Pancreas (tissue), 10 donors: Measurements from ENCODE around the gene GPD1. TPM values are rescaled to one million over a fixed set of nuclear protein-coding genes. Genes with fewer than 3 reads are reported as not detected.
A peak's percentile ranks its signal among the peaks of the same experiment; 100 is the strongest.

ENCODE experiments used
- ATAC-seq, 4 donors: fragments of 200-7000 bp; cut with Tn5 transposase; one replicate each; pipeline versions ENCODE4 v1.8.0 to v1.9.1; 2020; ENCODE audit warnings: mild to moderate bottlenecking in 4 of 4, moderate library complexity in 4 of 4
- DNase-seq, 6 donors: peaks; one replicate each; pipeline ENCODE4 v3.0.0-alpha.2; 2020
- FAIRE-seq: peaks from 2 replicates; lab custom pipeline; 2012; peaks lifted over from hg19 to GRCh38; lab: Jason Lieb, UNC
- H3K27ac ChIP-seq, 4 donors: fragments of 200-600 bp; sonication (generic); 1 replicate in 3 of 4; 2 replicates in 1 of 4; pipeline versions ENCODE4 v1.5.0 to v1.8.0; 2020
- H3K27me3 ChIP-seq, 4 donors: fragments of 200-600 bp; one replicate each; pipeline ENCODE4 v1.8.0; 2021
- H3K36me3 ChIP-seq, 3 donors: fragments of 200-600 bp; sonication (generic) in 1 of 3; one replicate each; pipeline versions ENCODE4 v1.5.0 to v1.8.0; 2020 to 2021
- H3K4me1 ChIP-seq, 3 donors: fragments of 200-600 bp; one replicate each; pipeline ENCODE4 v1.8.0; 2021
- H3K4me3 ChIP-seq, 4 donors: fragments of 200-600 bp; sonication (generic) in 2 of 4; one replicate each; pipeline versions ENCODE4 v1.5.0 to v1.8.0; 2020 to 2021
- H3K9me3 ChIP-seq, 4 donors: fragments of 200-600 bp; one replicate each; pipeline ENCODE4 v1.8.0; 2021
- WGBS, 2 donors: extraction: QIAGEN DNeasy Blood & Tissue Kit; methylation state at CpG; one replicate each; pipeline ENCODE4 v1.1.7; 2013; 5-methylcytosine and 5-hydroxymethylcytosine counted together
- intact Hi-C, 3 donors: fragments of 100-400 bp; cut with DNase I; formaldehyde crosslinking; loops; one replicate each; pipeline versions ENCODE4 v1.11.1 to v1.14.2; 2022
- polyA plus RNA-seq, 2 donors: library from polyadenylated mRNA; stranded (reverse); fragments of 200-250 nt; gene quantifications; one replicate each; pipeline ENCODE4 v1.2.3, GENCODE V29; 2013
- total RNA-seq, 6 donors: library from RNA; stranded (reverse); fragmentation: NEBNext Ultra II Directional in 4 of 6; extraction: Animal tissue kit (Norgen Biotek cat#: 25700) in 4 of 6; gene quantifications; one replicate each; pipeline versions ENCODE4 v1.2.1 to v1.2.4, GENCODE V29; 2021 to 2023
- TF ChIP-seq, protein P1 (sequence below), 4 donors: fragments of 200-600 bp; sonication (generic) in 3 of 4; IDR thresholded peaks; one replicate each; pipeline versions ENCODE4 v1.5.0 to v1.8.0; 2021; ENCODE audit warnings: antibody characterized with exemption in 4 of 4
- donor health status: healthy with polysubstance abuse.
- donor health status: DM: no; HTN: no; CAD: no; lungs with moderate emphysema.
- donor health status: DM: no; HTN: no; CAD: no.
- donor health status: control.
- donor health status: control.
- donor health status: Bipolar disorder and iron deficiency.
- donor health status: DM: yes; HTN: yes; CAD: no.
- donor health status: DM: no; HTN: no; CAD: no.
- donor health status: DM: no; HTN: no; CAD: no.
- donor health status: DM: yes; HTN: yes; CAD: no.

GPD1 gene
- total and polyA plus RNA-seq, 8 donors = 0.75 to 14.2 (median 3.6) TPM

DNA sequence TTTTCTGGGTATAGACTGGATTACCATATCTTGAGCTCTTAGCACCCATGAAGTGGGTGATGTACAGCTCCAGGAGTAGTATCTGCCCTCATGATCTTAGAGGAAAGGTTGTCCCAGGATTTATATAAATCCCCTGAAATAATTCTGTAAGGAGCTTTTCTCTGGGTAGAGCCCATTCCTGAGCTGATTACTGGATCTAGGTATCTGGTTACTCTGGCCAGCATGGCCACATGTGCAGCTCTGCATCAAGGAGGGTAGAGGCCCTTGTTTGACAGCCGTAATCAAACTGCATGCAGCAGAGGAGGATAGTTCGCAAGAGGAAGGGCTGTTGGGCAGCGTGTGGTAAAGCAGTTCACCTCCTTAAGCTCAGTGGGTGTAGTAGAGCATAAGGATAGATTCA is 16.7 kb downstream of the GPD1 start:
- no peak for DNase-seq
- Histone ChIP-seq H3K4me3 (no peak overlapping the region), H3K4me1 (no peaks in the 10 kb centered on the region), H3K36me3 (peaks cover 0 to 5% (median 0%) of the 10 kb centered on the region in 3 donors), H3K27ac (no peak overlapping the region), H3K9me3 (no peaks in the 10 kb centered on the region), H3K27me3 (no peaks in the 10 kb centered on the region)
- no peak for FAIRE-seq
- no peak for ATAC-seq
- 90 to 97% methylated on average over 3 of the region's 3 CpGs for WGBS, 2 donors
- intact Hi-C loops = no loop called here
- TF ChIP-seq, protein P1, sequence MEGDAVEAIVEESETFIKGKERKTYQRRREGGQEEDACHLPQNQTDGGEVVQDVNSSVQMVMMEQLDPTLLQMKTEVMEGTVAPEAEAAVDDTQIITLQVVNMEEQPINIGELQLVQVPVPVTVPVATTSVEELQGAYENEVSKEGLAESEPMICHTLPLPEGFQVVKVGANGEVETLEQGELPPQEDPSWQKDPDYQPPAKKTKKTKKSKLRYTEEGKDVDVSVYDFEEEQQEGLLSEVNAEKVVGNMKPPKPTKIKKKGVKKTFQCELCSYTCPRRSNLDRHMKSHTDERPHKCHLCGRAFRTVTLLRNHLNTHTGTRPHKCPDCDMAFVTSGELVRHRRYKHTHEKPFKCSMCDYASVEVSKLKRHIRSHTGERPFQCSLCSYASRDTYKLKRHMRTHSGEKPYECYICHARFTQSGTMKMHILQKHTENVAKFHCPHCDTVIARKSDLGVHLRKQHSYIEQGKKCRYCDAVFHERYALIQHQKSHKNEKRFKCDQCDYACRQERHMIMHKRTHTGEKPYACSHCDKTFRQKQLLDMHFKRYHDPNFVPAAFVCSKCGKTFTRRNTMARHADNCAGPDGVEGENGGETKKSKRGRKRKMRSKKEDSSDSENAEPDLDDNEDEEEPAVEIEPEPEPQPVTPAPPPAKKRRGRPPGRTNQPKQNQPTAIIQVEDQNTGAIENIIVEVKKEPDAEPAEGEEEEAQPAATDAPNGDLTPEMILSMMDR (IDR thresholded peaks at IDR 0.05) = no peak

DNA sequence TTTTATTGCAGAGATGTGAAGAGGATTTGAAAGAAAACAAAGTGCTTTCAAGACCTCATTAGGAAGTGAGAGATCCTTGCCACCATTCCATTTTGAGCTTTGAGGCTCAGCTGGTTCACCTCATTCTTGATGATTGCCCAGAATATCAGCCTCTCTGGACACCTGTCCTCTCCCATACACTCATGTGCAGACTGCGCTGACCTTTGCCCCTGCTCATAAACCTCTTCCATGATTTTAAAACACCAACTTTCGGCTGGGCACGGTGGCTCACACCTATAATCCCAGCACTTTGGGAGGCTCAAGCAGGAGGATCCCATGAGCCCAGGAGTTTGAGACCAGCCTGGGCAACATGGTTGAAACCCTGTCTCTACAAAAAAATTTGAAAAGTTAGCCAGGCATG is 17.1 kb downstream of the GPD1 start:
- WGBS, 2 donors = 84 to 88% methylated on average over 3 of the region's 3 CpGs
- Histone ChIP-seq H3K4me3 (no peak overlapping the region), H3K27ac (no peak overlapping the region), H3K27me3 (no peaks in the 10 kb centered on the region), H3K36me3 (peaks cover 0 to 2% (median 0%) of the 10 kb centered on the region in 3 donors), H3K9me3 (no peaks in the 10 kb centered on the region), H3K4me1 (no peaks in the 10 kb centered on the region)
- no peak for DNase-seq
- TF ChIP-seq, protein P1 (IDR thresholded peaks at IDR 0.05) = no peak
- intact Hi-C loops = no loop called here
- ATAC-seq = no peak
- no peak for FAIRE-seq

DNA sequence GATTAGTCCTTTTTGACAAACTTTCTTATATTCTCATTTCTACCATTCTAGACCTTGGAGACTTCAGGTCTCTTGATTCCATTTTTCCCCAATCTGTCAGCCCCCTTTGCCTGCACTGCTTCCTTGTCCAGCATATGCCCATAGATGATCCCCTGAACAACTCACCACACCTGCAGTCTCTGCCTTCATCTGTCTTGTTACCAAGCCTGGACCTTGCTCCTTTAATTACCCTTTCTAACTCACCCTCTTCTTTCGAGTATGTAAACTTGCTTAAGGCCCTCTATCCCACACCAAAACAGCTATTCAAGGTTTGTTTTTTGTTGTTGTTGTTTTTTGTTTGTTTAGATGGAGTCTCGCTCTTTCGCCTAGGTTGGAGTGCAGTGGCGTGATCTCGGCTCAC is 17.8 kb downstream of the GPD1 start:
- H3K4me1 ChIP-seq = no peaks in the 10 kb centered on the region
- no peak for ATAC-seq
- no peak overlapping the region for H3K27ac ChIP-seq
- TF ChIP-seq, protein P1 (IDR thresholded peaks at IDR 0.05) = no peak
- no peaks in the 10 kb centered on the region for H3K36me3 ChIP-seq
- no peak for FAIRE-seq
- intact Hi-C loops = no loop called here
- DNase-seq = no peak
- no peaks in the 10 kb centered on the region for H3K9me3 ChIP-seq
- no peaks in the 10 kb centered on the region for H3K27me3 ChIP-seq
- WGBS, 2 donors = 84 to 95% methylated on average over 5 of the region's 5 CpGs
- no peak overlapping the region for H3K4me3 ChIP-seq

DNA sequence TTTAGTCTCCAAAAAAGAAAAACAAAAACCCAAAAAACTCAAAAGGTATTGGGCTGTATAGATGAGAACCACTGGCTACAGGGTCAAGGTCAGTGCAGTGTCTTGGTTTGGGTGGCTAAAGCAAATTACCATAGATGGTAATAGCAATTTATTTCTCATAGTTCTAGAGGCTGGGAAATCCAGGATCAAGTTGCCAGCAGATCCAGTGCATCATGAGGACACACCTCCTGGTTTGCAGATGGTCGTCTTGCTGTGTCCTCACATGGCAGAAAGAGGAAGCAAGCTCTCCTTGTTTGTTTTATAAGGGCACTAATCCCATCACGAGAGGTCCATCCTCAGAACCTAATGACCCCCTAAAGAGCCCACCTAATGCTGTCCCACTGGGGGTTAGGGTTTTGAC is 19.4 kb downstream of the GPD1 start:
- no peak for DNase-seq
- intact Hi-C loops = no loop called here
- H3K36me3 ChIP-seq = no peaks in the 10 kb centered on the region
- H3K27me3 ChIP-seq = no peaks in the 10 kb centered on the region
- H3K27ac ChIP-seq = no peak overlapping the region
- 85 to 87% methylated on average over 2 of the region's 2 CpGs for WGBS, 2 donors
- no peaks in the 10 kb centered on the region for H3K4me1 ChIP-seq
- TF ChIP-seq, protein P1 (IDR thresholded peaks at IDR 0.05) = no peak
- H3K9me3 ChIP-seq = no peaks in the 10 kb centered on the region
- FAIRE-seq = no peak
- no peak overlapping the region for H3K4me3 ChIP-seq
- ATAC-seq = no peak

DNA sequence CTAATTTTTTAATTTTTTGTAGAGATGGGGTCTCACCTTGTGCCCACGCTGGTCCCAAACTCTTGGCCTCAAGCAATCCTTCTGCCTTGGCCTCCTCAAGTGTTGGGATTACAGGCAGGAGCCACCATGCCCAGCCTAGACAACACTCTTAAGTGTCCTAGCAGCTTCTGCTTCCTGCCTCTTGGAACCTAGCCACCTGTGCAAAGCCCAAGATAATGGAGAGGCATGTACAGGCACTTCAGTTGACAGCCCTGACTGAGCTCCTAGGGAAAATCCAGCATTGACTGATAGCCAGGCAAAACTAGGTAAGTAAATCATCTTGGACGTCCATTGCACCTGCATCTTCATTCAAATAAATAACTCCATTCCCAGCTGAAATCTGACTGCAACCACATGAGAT is 23.7 kb downstream of the GPD1 start:
- peaks cover 0 to 12% (median 0%) of the 10 kb centered on the region in 3 donors for H3K36me3 ChIP-seq
- intact Hi-C loops = no loop called here
- FAIRE-seq = no peak

More for the DNA sequence above, 23.7 kb downstream of the GPD1 start:
- no peaks in the 10 kb centered on the region for H3K4me1 ChIP-seq
- ATAC-seq (peak in 2 of 4 donors; percentile 27 to 37), DNase-seq (no peak)
- no peaks in the 10 kb centered on the region for H3K27me3 ChIP-seq
- no peak overlapping the region for H3K4me3 ChIP-seq
- no peaks in the 10 kb centered on the region for H3K9me3 ChIP-seq
- TF ChIP-seq, protein P1 (IDR thresholded peaks at IDR 0.05) = no peak
- WGBS, 2 donors = 60 to 68% methylated on average over 2 of the region's 2 CpGs
- H3K27ac ChIP-seq = no peak overlapping the region
